GM11168 (cell line): ENCODE results near the gene EMP1.

Source experiments
- in situ Hi-C: fragments of 300-500 bp; cut with MboI; formaldehyde crosslinking; loops from one replicate; pipeline ENCODE4 v1.12.0; 2022; ENCODE audit warnings: low sequenced_read_pairs; ENCODE audit not compliant: unreplicated experiment

Gene EMP1

DNA sequence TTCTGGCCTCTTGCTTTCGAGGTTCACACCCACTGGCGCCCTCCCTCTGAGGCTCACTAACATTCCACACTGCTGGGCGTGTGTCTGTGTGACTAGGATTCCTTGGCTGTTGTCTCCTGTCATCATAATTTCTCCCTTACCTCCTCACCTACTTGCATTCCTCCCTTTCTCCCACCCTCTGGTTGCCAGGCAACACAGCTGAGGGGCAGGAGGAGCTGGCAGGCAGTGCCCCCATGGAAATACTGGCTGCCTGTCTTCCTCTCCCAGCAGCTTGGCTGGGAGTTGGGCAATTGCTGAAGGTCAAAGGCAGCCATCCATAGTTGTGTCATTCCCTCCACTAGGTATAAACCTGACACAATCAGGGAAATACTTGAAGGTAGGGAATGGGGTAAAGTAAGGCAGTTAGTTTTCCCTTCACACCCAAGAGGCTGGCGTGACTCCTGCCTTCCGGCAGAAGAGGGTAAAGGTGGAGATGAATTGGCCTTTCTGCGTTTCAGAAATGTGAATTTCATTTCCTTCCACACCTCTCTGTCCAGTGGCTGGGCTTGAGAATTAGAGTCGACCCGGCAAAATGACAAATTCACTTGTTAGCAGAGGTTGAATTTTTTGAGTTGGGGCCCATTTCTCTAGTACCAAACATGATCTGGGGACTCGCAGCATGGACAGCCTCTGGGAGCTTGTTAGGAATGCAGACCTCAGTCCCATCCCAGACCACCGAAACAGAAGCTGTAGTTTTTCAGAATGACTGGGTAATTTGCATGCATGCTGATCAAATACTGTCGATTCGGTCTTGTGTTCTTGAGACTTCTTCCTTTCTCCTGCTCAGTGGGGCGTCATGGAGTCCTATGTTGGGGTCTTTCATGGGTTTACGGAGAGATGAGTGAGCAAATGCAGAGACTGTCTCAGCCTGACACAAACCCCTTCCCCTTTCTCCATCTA lies 24.3 kb upstream of the EMP1 start:
- in situ Hi-C loops, result no loop called here

DNA sequence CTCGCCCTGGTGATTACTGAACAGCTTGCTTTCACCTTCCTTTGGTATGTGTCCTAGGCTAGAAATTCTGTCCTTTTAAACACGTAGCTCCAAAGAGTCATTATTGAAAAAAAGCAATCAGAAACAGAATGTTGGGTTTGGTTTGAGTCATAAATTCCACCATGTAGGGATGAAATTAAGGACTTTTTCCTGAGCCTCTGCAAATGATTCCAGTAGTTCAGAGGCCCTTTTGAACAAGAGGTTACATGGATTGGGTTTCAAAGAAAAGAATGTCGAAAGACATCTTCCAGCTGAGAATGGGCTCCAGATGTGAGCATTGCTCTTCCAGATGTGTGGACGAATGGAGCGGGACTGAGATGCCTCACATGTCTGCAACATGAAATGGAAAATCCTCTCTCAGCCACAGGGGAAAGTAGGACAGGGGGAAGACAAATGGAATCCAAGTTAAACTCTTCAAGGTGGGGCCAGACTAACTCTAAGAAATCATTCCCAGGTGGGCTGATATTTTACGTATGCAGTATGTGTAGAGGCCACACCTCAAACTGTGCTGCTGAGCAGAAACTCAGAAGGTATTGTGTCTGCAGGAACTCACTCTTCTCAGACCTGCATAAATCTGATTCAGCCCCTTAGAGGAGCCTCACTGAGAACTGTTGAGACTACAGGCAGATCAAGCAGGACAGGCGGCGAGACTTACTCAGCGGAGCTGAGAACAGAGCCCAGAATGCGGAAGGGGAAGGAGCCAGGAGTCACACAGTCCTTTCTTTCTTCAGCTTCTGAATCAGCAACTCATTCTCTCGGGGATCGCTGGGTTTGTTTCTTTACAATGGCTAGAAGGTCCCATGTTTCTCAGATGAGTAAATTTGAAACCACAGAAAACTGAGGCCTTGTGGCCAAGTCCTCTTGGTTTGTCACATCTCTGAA lies 23.3 kb upstream of the EMP1 start:
- in situ Hi-C loops, result no loop called here

DNA sequence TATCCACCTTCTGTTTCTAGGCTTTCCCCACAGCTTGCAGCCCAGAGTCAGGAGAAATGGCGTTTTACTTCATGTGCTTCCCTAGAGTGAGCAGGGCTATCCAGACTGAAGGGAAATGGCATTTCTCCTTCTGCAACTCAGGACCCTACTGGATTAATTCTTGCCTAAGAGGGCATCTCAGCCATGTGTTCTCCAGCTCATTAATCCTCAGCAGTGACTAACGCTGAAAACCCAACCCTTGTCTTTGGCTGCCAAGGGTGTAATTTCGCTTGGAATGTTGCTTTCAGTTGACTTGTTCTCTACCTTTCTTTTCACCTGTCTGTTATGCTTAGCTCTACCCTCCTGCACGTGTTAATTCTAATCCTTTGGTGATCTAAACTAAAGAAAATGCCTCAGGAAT lies 21.0 kb upstream of the EMP1 start:
- in situ Hi-C loops, result no loop called here

DNA sequence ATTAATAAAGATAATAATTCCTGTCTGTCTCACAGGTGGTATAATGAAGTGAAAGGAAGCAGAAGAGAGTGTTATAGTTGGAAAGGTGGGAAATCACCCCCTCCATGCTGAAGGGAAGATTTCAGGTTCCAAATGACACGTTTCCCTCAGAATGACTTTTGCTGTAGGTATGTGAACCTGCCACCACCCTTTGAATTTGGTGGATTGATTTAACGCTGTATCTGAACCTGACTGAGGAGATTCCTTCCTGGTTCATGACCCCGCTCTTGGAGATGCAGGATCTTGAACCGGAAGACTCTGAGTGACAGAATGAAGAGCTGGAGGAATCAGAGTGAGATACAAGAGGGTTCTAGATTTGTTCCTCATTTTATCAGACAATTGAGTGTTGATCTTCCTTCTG lies 20.3 kb upstream of the EMP1 start:
- in situ Hi-C loops, result no loop called here

- in situ Hi-C loops, result no loop called here
These were observed 19.2 kb upstream of the EMP1 start for GRCh38 chr12:13177373-13177772.

DNA sequence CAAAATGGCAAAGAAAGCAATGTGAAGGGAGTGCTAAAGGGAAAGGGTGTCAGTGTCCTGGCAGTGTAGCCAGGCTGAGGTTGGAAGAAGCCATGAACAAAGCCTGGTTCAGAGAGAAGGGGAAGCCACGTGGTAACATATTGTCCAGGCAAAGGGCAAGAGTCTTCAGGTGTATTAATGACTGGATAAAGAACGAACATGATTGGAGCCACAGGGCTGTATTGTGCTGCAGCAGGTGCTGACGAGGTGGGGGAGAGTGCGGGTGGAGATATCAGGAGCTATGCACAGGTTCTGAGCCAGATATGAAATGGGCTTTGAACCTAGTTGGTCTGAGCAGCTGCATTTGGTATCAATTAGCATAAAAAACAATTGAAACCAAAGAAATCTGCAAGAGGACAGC lies 18.6 kb upstream of the EMP1 start:
- in situ Hi-C loops, result no loop called here

- in situ Hi-C loops, result no loop called here
These were observed 17.8 kb upstream of the EMP1 start for GRCh38 chr12:13178568-13179210.

- in situ Hi-C loops, result no loop called here
These were observed 17.1 kb upstream of the EMP1 start for GRCh38 chr12:13179211-13180074.

GRCh38 chr12:13181375-13182070 lies 15.0 kb upstream of the EMP1 start:
- in situ Hi-C loops, result no loop called here

DNA sequence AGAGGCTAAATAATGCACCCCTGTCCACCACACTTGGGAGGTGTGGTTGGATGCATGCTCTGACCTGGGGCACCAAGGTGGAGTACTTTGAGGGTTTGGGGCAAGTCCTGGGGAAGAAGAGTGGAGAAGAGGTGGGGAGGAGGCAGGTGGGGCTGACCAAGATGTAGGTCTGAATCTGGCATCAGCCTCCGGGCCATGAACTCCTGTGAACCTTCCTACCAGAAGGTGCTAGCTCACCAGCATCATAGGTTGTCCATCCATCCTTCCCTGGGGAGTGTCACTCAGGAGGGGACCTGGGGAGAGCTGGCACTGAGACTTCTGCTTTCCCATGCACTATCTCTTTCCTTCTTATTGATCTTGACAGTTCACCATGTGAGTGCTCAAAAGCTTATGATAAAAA lies 13.6 kb upstream of the EMP1 start:
- in situ Hi-C loops, result no loop called here

DNA sequence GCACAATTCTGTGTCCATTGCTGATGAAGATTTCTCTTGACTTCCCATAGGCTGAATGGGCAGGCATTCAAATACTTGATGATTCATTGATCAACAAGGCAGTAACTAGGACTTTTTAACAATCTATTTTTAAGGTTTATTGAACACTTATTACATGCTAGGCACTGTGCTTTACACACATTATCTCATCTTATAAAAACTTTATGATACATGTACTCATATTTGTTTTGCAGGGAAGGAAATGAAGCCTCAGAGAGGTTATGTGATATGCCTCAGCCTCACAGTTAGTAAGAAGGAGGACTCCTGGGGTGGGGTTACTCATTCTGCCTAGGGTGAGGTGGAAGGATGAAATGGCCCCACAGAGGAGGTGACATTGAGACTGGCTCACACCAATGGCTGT lies 12.9 kb upstream of the EMP1 start:
- in situ Hi-C loops, result no loop called here

DNA sequence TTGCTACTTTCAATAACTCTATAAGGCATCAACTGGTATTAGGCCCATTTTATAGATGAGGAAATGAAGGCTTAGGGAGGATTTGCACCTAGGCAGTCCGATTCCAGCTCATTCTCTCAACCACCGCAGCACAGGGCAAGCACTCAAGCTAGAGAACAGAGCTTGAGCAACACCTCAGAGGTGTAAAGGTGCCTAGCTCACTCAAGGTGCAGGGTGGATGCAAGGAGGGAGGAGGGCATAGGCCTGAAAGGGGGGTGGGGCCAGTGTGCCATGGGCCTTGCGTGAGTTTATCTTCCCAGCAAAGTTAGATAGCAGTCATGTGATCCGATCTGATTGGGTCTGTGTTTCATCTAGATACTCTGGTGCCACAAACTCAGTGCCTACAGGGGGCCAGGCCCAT lies 10.2 kb upstream of the EMP1 start:
- in situ Hi-C loops, result no loop called here

- in situ Hi-C loops, result no loop called here
These were observed 9.1 kb upstream of the EMP1 start for GRCh38 chr12:13187399-13187798.

GRCh38 chr12:13189264-13189663 lies 7.3 kb upstream of the EMP1 start:
- in situ Hi-C loops, result no loop called here

DNA sequence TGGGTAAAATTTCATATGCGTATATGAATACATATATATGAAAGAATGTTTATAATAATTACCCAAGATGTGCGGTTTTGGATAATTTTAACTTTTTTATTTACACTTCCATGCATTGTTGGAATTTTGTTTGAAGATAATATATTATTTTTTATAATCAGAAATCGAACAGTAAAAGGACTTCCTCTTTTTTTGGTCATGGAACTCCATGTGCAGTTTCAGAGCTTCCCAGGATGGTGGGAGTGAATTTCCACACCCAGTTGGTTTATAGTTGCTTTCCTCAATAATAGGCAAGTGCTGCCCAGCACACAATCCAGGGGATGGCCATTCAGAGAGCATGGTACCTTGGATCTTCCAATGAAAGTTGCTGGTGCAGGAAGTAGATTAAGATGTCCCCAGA lies 6.3 kb upstream of the EMP1 start:
- in situ Hi-C loops, result no loop called here

DNA sequence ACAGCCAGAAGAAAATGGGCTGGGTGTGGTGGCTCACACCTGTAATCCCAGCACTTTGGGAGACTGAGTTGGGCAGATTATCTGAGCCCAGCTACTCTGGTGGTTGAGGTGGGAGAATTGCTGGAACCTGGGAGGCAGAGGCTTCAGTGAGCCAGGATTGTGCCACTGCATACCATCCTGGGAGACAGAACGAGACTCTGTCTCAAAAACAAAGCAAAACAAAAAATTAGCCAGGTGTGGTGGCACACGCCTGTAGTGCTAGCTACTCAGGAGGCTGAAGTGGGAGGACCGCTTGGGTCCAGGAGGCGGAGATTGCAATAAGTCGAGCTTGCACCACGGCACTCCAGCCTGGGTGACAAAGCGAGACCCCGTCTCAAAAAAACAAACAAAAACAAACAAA lies 3.8 kb upstream of the EMP1 start:
- in situ Hi-C loops, result no loop called here

- in situ Hi-C loops, result no loop called here
These were observed 2.9 kb upstream of the EMP1 start for GRCh38 chr12:13193505-13194231.

- in situ Hi-C loops, result no loop called here
These were observed 2.0 kb upstream of the EMP1 start for GRCh38 chr12:13194401-13195110.
